ENCODE data around the gene NPB. TPM values are rescaled to one million over a fixed set of nuclear protein-coding genes. Genes with fewer than 3 reads are reported as not detected.

The NPB gene
- total and polyA plus RNA-seq, 11 donors: 0.13 to 1.2 (median 0.50) TPM; not detected in 1

GRCh38 chr17:81898029-81898866 lies 3.8 kb upstream of the NPB start:
- Histone ChIP-seq H3K27me3 (peaks cover 0 to 19% (median 0%) of the 10 kb centered on the region in 9 donors), H3K9me3 (no peaks in the 10 kb centered on the region), H3K27ac (no peak overlapping the region), H3K4me3 (no peak overlapping the region), H3K36me3 (peaks cover 0 to 73% (median 64%) of the 10 kb centered on the region in 9 donors), H3K4me1 (peaks cover 0 to 15% (median 7%) of the 10 kb centered on the region in 12 donors)
- ATAC-seq: no peak
- intact Hi-C loops (cut with DNase I): loop anchor here in 1 of 10 donors (5.0 kb wide), 1 partner anchor 51 kb away; no protein-coding TSS in a partner anchor
- 87 to 90% (median 89%) methylated on average over 19 of the region's 19 CpGs for WGBS, 4 donors
- TF ChIP-seq, protein P1, sequence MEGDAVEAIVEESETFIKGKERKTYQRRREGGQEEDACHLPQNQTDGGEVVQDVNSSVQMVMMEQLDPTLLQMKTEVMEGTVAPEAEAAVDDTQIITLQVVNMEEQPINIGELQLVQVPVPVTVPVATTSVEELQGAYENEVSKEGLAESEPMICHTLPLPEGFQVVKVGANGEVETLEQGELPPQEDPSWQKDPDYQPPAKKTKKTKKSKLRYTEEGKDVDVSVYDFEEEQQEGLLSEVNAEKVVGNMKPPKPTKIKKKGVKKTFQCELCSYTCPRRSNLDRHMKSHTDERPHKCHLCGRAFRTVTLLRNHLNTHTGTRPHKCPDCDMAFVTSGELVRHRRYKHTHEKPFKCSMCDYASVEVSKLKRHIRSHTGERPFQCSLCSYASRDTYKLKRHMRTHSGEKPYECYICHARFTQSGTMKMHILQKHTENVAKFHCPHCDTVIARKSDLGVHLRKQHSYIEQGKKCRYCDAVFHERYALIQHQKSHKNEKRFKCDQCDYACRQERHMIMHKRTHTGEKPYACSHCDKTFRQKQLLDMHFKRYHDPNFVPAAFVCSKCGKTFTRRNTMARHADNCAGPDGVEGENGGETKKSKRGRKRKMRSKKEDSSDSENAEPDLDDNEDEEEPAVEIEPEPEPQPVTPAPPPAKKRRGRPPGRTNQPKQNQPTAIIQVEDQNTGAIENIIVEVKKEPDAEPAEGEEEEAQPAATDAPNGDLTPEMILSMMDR (IDR thresholded peaks at IDR 0.05): no peak
- TF ChIP-seq POLR2A (IDR thresholded peaks at IDR 0.05): no peak
- DNase-seq: peak in 1 of 5 donors; percentile 41

DNA sequence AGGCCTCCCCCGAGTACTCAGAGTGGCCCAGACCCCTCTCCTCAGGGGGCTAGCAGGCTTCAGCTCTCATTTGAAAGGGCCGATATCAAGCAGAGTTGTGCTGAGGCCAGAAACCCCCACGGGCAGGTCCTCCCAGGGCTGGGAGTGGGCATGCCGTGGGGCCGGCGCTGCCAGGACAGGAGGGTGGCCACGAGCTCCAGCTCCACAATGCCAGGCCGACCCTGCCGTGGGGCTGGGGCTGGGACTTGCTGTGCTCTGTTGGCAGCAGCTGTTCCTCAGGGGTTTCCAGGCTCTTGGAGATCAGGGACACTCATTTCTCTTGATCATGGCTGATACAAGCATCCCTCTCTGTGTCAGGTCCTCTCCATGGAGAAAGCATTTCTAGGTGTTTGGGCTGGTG lies 3.2 kb upstream of the NPB start:
- 89 to 92% (median 91%) methylated on average over 9 of the region's 9 CpGs for WGBS, 4 donors
- Histone ChIP-seq H3K36me3 (peaks cover 0 to 69% (median 64%) of the 10 kb centered on the region in 9 donors), H3K4me1 (peaks cover 0 to 15% (median 7%) of the 10 kb centered on the region in 12 donors), H3K27me3 (peaks cover 0 to 19% (median 0%) of the 10 kb centered on the region in 9 donors), H3K9me3 (no peaks in the 10 kb centered on the region), H3K4me3 (no peak overlapping the region), H3K27ac (no peak overlapping the region)
- DNase-seq: peak in 1 of 5 donors; percentile 40
- no peak for TF ChIP-seq POLR2A (IDR thresholded peaks at IDR 0.05)
- TF ChIP-seq, protein P1 (IDR thresholded peaks at IDR 0.05): no peak
- intact Hi-C loops (cut with DNase I): loop anchor here in 1 of 10 donors (5.0 kb wide), 1 partner anchor 52 kb away; no protein-coding TSS in a partner anchor
- no peak for ATAC-seq

DNA sequence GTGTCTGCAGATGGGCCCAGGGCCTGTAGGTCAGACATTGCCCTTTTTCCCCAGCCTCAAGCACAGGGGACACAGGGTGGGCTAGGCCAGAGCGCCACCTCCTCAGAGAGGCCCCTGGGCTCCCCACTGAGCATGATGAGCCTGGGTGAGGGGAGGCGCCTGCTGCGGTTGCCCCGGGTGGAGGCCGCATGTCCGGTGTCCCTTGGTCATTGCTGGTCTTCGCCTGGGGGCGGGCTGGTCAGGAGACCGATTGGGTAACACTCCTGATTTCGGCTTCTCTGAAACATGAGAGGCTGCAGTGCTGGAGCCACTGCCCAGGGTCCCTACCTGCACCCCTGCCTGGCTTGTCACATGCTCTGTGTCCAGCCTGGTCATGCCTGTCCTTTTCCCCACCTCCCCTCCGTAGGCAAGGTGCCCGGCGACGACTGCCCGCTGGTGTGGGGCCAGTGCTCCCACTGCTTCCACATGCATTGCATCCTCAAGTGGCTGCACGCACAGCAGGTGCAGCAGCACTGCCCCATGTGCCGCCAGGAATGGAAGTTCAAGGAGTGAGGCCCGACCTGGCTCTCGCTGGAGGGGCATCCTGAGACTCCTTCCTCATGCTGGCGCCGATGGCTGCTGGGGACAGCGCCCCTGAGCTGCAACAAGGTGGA lies 2.4 kb upstream of the NPB start:
- 91 to 94% (median 93%) methylated on average over 14 to 22 of the region's 22 CpGs for WGBS, 4 donors
- Histone ChIP-seq H3K4me3 (no peak overlapping the region), H3K36me3 (peaks cover 0 to 69% (median 58%) of the 10 kb centered on the region in 9 donors), H3K27me3 (peaks cover 0 to 19% (median 0%) of the 10 kb centered on the region in 9 donors), H3K9me3 (no peaks in the 10 kb centered on the region), H3K27ac (no peak overlapping the region), H3K4me1 (peaks cover 0 to 15% (median 7%) of the 10 kb centered on the region in 12 donors)
- intact Hi-C loops (cut with DNase I): loop anchor here in 1 of 10 donors (5.0 kb wide), 1 partner anchor 52 kb away; no protein-coding TSS in a partner anchor
- ATAC-seq (no peak), DNase-seq (peak in 1 of 5 donors; percentile 44)
- TF ChIP-seq, protein P1 (IDR thresholded peaks at IDR 0.05): no peak
- no peak for TF ChIP-seq POLR2A (IDR thresholded peaks at IDR 0.05)

Data from heart left ventricle (tissue), 16 donors.